HepG2 (cell line): ENCODE data around the gene KCTD21. TPM values are rescaled to one million over a fixed set of nuclear protein-coding genes. Genes with fewer than 3 reads are reported as not detected.
A peak's percentile ranks its signal among the peaks of the same experiment; 100 is the strongest.

Experiments used
- ATAC-seq: fragments of 200-7000 bp; cut with Tn5 transposase; 3 replicates; pipeline ENCODE4 v1.9.1; 2020; ENCODE audit warnings: mild to moderate bottlenecking, moderate library complexity
- BruUV-seq: library from RNA; stranded (reverse); fragments of 400-500 nt; replicated peaks from 2 replicates; lab custom pipeline; 2021; lab: Mats Ljungman, UMichigan
- CTCF ChIA-PET: fragments of 300-600 bp; formaldehyde crosslinking; extraction: SDS; loops from one replicate; lab custom pipeline; 2021; ENCODE audit warnings: low total read pairs, inconsistent platforms, low intra/inter-chr PET ratio; lab: Yijun Ruan, JAX
- POLR2A ChIA-PET: fragments of 350-600 bp; sonication (Branson Sonifier 250); formaldehyde crosslinking; loops from one replicate; lab custom pipeline; 2020; ENCODE audit warnings: antibody characterized with exemption, inconsistent platforms; lab: Yijun Ruan, JAX
- DNase-seq: peaks from one replicate; pipeline ENCODE4 v3.0.0-alpha.2; 2015; ENCODE audit warnings: low spot score
- FAIRE-seq: peaks from 3 replicates; lab custom pipeline; 2011; peaks lifted over from hg19 to GRCh38; lab: Jason Lieb, UNC
- H2AFZ ChIP-seq: one replicate; pipeline ENCODE4 v1.6.1; 2011; ENCODE audit warnings: low read length, inconsistent platforms
- H3K27ac ChIP-seq: fragments of 300-600 bp; 3 replicates; pipeline ENCODE4 v1.8.0; 2011; ENCODE audit warnings: mixed run types, mild to moderate bottlenecking, mixed read lengths, low read length, inconsistent platforms; ENCODE audit not compliant: insufficient read depth; ENCODE audit errors: extremely low read length
- H3K27me3 ChIP-seq, 2 experiments: fragments of 200-600 bp in 1 of 2; 2 replicates in 1 of 2; 3 replicates in 1 of 2; pipeline versions ENCODE4 v1.6.0 to v1.8.0; 2011; ENCODE audit warnings: low read length in 2 of 2, mild to moderate bottlenecking in 2 of 2, moderate library complexity in 2 of 2, inconsistent platforms in 1 of 2; ENCODE audit not compliant: insufficient read depth in 2 of 2, control insufficient read depth in 1 of 2
- H3K36me3 ChIP-seq, 2 experiments: fragments of 200-600 bp in 1 of 2; replicated peaks in 1 of 2; 2 replicates in 1 of 2; 3 replicates in 1 of 2; pipeline versions ENCODE4 v1.5.1 to v1.8.0; 2011; ENCODE audit warnings: low read length in 2 of 2, inconsistent platforms in 1 of 2; ENCODE audit not compliant: insufficient read depth in 2 of 2, control insufficient read depth in 1 of 2
- H3K4me1 ChIP-seq: 2 replicates; pipeline ENCODE4 v1.5.1; 2012; ENCODE audit warnings: low read length, inconsistent platforms; ENCODE audit not compliant: insufficient read depth
- H3K4me2 ChIP-seq: 2 replicates; pipeline ENCODE4 v1.6.0; 2011; ENCODE audit warnings: low read depth, low read length, inconsistent platforms
- H3K4me3 ChIP-seq, 3 experiments: fragments of 200-600 bp in 1 of 3; sonication (generic), shearing (Covaris generic) in 1 of 3; replicated peaks in 1 of 3; 2 replicates each; pipeline ENCODE4 v1.5.1; 2011 to 2016; ENCODE audit warnings: low read length in 3 of 3, inconsistent platforms in 2 of 3, low read depth in 2 of 3, mild to moderate bottlenecking in 2 of 3, control low read depth in 1 of 3, mixed read lengths in 1 of 3; ENCODE audit not compliant: insufficient read depth in 1 of 3
- H3K79me2 ChIP-seq: one replicate; pipeline ENCODE4 v1.6.1; 2011; ENCODE audit warnings: low read length, inconsistent platforms; ENCODE audit not compliant: insufficient read depth
- H3K9ac ChIP-seq: 2 replicates; pipeline ENCODE4 v1.6.0; 2011; ENCODE audit warnings: mild to moderate bottlenecking, low read depth, low read length, inconsistent platforms; ENCODE audit not compliant: insufficient read depth
- H3K9me3 ChIP-seq: 2 replicates; pipeline ENCODE4 v1.5.1; 2012; ENCODE audit warnings: mild to moderate bottlenecking, low read length
- H4K20me1 ChIP-seq: 2 replicates; pipeline ENCODE4 v1.6.0; 2011; ENCODE audit warnings: inconsistent platforms, mild to moderate bottlenecking, low read length, moderate library complexity; ENCODE audit not compliant: insufficient read depth
- ATAD3A ChIP-seq: sonication (generic); formaldehyde crosslinking; IDR thresholded peaks from 2 replicates; pipeline ENCODE4 v1.4.0; 2020; ENCODE audit warnings: missing genetic modification reagents
- CCAR2 ChIP-seq: fragments of 200-400 bp; formaldehyde crosslinking; optimal IDR thresholded peaks from 2 replicates; pipeline ENCODE3; 2018; ENCODE audit warnings: low read depth, mild to moderate bottlenecking, low read length, moderate library complexity
- CEBPB ChIP-seq: IDR thresholded peaks from 2 replicates; pipeline ENCODE4 v1.6.1; 2011; ENCODE audit warnings: low read depth, low read length, improper control_type of control experiment, borderline replicate concordance
- CEBPG ChIP-seq: IDR thresholded peaks from 2 replicates; pipeline ENCODE4 v1.6.1; 2016
- ELF1 ChIP-seq: sonication (generic); formaldehyde crosslinking; IDR thresholded peaks from 2 replicates; pipeline ENCODE4 v1.4.0; 2020; ENCODE audit warnings: missing genetic modification reagents
- FOSL1 ChIP-seq: sonication (generic); formaldehyde crosslinking; IDR thresholded peaks from 2 replicates; pipeline ENCODE4 v1.9.0; 2021; ENCODE audit warnings: missing genetic modification reagents, borderline replicate concordance
- FOSL2 ChIP-seq: sonication (generic); formaldehyde crosslinking; IDR thresholded peaks from 2 replicates; pipeline ENCODE4 v1.4.0; 2020; ENCODE audit warnings: missing genetic modification reagents
- HNF4G ChIP-seq, 2 experiments: sonication (generic) in 1 of 2; formaldehyde crosslinking in 1 of 2; IDR thresholded peaks; 2 replicates each; pipeline versions ENCODE4 v1.4.0 to v1.6.1; 2011 to 2020; ENCODE audit warnings: borderline replicate concordance in 2 of 2, low read depth in 2 of 2, mild to moderate bottlenecking in 2 of 2, low read length in 1 of 2, missing genetic modification reagents in 1 of 2, moderate library complexity in 1 of 2
- HOXA3 ChIP-seq: sonication (generic); formaldehyde crosslinking; IDR thresholded peaks from 2 replicates; pipeline ENCODE4 v1.5.0; 2020; ENCODE audit warnings: missing genetic modification reagents
- JARID2 ChIP-seq: sonication (generic); formaldehyde crosslinking; IDR thresholded peaks from 2 replicates; pipeline ENCODE4 v1.8.1; 2023; ENCODE audit warnings: missing genetic modification reagents, inconsistent platforms; ENCODE audit not compliant: insufficient replicate concordance
- JUNB ChIP-seq: sonication (generic); formaldehyde crosslinking; IDR thresholded peaks from 2 replicates; pipeline ENCODE4 v1.8.0; 2022; ENCODE audit warnings: missing genetic modification reagents, mild to moderate bottlenecking, borderline replicate concordance
- RAD21 ChIP-seq: fragments of 450-650 bp; formaldehyde crosslinking; IDR thresholded peaks from 2 replicates; pipeline ENCODE4 v1.5.0; 2020; ENCODE audit warnings: mild to moderate bottlenecking
- RARA ChIP-seq: IDR thresholded peaks from 2 replicates; pipeline ENCODE4 v1.6.1; 2016; ENCODE audit warnings: missing genetic modification reagents, missing compliant biosample characterization
- RXRB ChIP-seq: IDR thresholded peaks from 2 replicates; pipeline ENCODE4 v1.6.1; 2016; ENCODE audit warnings: borderline replicate concordance, missing genetic modification reagents, missing compliant biosample characterization
- SALL1 ChIP-seq: sonication (generic); formaldehyde crosslinking; IDR thresholded peaks from 2 replicates; pipeline ENCODE4 v1.8.0; 2022; ENCODE audit warnings: mild to moderate bottlenecking, missing genetic modification reagents
- SMC3 ChIP-seq: IDR thresholded peaks from 2 replicates; pipeline ENCODE4 v1.6.1; 2011; ENCODE audit warnings: low read length, improper control_type of control experiment
- SNAI1 ChIP-seq: sonication (generic); formaldehyde crosslinking; IDR thresholded peaks from 2 replicates; pipeline ENCODE4 v1.5.0; 2020; ENCODE audit warnings: mild to moderate bottlenecking, missing genetic modification reagents, borderline replicate concordance
- STAG1 ChIP-seq: sonication (generic); formaldehyde crosslinking; IDR thresholded peaks from 2 replicates; pipeline ENCODE4 v1.4.0; 2020; ENCODE audit warnings: missing genetic modification reagents
- TARDBP ChIP-seq: sonication (generic); formaldehyde crosslinking; IDR thresholded peaks from 2 replicates; pipeline ENCODE4 v1.8.0; 2022; ENCODE audit warnings: mild to moderate bottlenecking, missing genetic modification reagents
- TEAD3 ChIP-seq: optimal IDR thresholded peaks from 2 replicates; pipeline ENCODE3; 2016; ENCODE audit warnings: borderline replicate concordance
- XRCC5 ChIP-seq: fragments of 200-400 bp; formaldehyde crosslinking; optimal IDR thresholded peaks from 2 replicates; pipeline ENCODE3; 2017; ENCODE audit warnings: mild to moderate bottlenecking, low read length
- ZFY ChIP-seq: sonication (generic); formaldehyde crosslinking; IDR thresholded peaks from 2 replicates; pipeline ENCODE4 v1.4.0; 2020; ENCODE audit warnings: missing genetic modification reagents
- ZNF138 ChIP-seq: sonication (generic); formaldehyde crosslinking; IDR thresholded peaks from 2 replicates; pipeline ENCODE4 v1.5.0; 2020; ENCODE audit warnings: mild to moderate bottlenecking, low read depth, missing genetic modification reagents
- ZNF143 ChIP-seq: sonication (generic); formaldehyde crosslinking; IDR thresholded peaks from 2 replicates; pipeline ENCODE4 v1.4.0; 2020; ENCODE audit warnings: missing genetic modification reagents
- ZNF552 ChIP-seq: sonication (generic); formaldehyde crosslinking; IDR thresholded peaks from 2 replicates; pipeline ENCODE4 v1.9.0; 2022; ENCODE audit warnings: missing genetic modification reagents, mild to moderate bottlenecking, borderline replicate concordance
- ZNF672 ChIP-seq: sonication (generic); formaldehyde crosslinking; IDR thresholded peaks from 2 replicates; pipeline ENCODE4 v1.8.1; 2022; ENCODE audit warnings: missing genetic modification reagents
- ZNF878 ChIP-seq: sonication (generic); formaldehyde crosslinking; IDR thresholded peaks from 2 replicates; pipeline ENCODE4 v1.8.1; 2023; ENCODE audit warnings: mild to moderate bottlenecking, missing genetic modification reagents, moderate library complexity
- ZSCAN25 ChIP-seq: sonication (generic); formaldehyde crosslinking; IDR thresholded peaks from 2 replicates; pipeline ENCODE4 v1.8.0; 2022; ENCODE audit warnings: mild to moderate bottlenecking, missing genetic modification reagents
- WGBS: methylation state at CpG from one replicate; pipeline ENCODE4 v1.1.6; 2017; ENCODE audit warnings: low lambda C conversion rate; 5-methylcytosine and 5-hydroxymethylcytosine counted together
- in situ Hi-C: cut with HindIII; loops from 2 replicates; pipeline ENCODE4 v1.10.0; 2017; ENCODE audit warnings: low pct_unique_long_range_greater_than_20kb; ENCODE audit not compliant: extremely low pct_ligation_motif_present
- intact Hi-C: fragments of 100-400 bp; cut with micrococcal nuclease; formaldehyde crosslinking; loops from one replicate; pipeline ENCODE4 v1.10.0; 2022; ENCODE audit not compliant: unreplicated experiment
- polyA plus RNA-seq, 8 experiments: library from polyadenylated mRNA; depleted of rRNA in 3 of 8; stranded (reverse) in 7 of 8; unstranded in 1 of 8; fragments of >200 nt; fragmentation: Illumina TruSeq in 4 of 8; extraction: Trizol in 4 of 8; gene quantifications; 2 replicates each; pipeline versions ENCODE4 v1.2.1 to v1.2.3, GENCODE V29; 2011 to 2016; ENCODE audit warnings: low read depth in 4 of 8, missing spikeins in 1 of 8, mixed read lengths in 1 of 8; ENCODE audit not compliant: insufficient read depth in 1 of 8
- total RNA-seq, 5 experiments: library from RNA; depleted of rRNA; stranded (reverse); fragments of >200 nt; fragmentation: Illumina TruSeq; extraction: Trizol; gene quantifications; 2 replicates each; pipeline ENCODE4 v1.2.3, GENCODE V29; 2016; ENCODE audit warnings: low read depth in 1 of 5

Gene KCTD21
- total and polyA plus RNA-seq, 2 of the 13 experiments (the other 11 are each of a cell fraction or from before 2014, with no cell fraction given), result 3.1 to 13.5 TPM

- H3K36me3 ChIP-seq, result no peaks in the 10 kb centered on the region
- ChIA-PET POLR2A (interaction anchor here (1.0 to 1.5 kb wide), 4 partner anchors 9 to 134 kb away, joined by 3 to 8 read pairs (median 4); partner anchors contain the start of genes ALG8, KCTD21 and USP35), CTCF (no interaction called here)
- H3K4me2 ChIP-seq, result no peak overlapping the region; the same call in 1 of the 2 replicates
- DNase-seq (peak; percentile 69), ATAC-seq (peak; percentile 97), FAIRE-seq (peak; percentile 40)
- no peaks in the 10 kb centered on the region for H4K20me1 ChIP-seq
- H3K9me3 ChIP-seq, result no peaks in the 10 kb centered on the region
- no peak overlapping the region for H2AFZ ChIP-seq
- peaks cover 33% of the 10 kb centered on the region for H3K4me1 ChIP-seq
- H3K79me2 ChIP-seq, result no peaks in the 10 kb centered on the region
- no peak overlapping the region for H3K4me3 ChIP-seq
- no TSS peak for BruUV-seq
- intact Hi-C loops (no loop called here), in situ Hi-C loops (no loop called here)
- no peak overlapping the region for H3K9ac ChIP-seq
- 53% methylated on average over 7 of the region's 7 CpGs for WGBS
- H3K27me3 ChIP-seq, result no peaks in the 10 kb centered on the region
- H3K27ac ChIP-seq, result no peak overlapping the region
- no peak for TF ChIP-seq SNAI1
- peak; percentile 49; the same call in 1 of the 2 replicates for TF ChIP-seq ZSCAN25
- TF ChIP-seq STAG1, result 0 out of 2 replicates have a peak, but pooled peaks have one; percentile 10
- no peak for TF ChIP-seq JARID2 (CRISPR knock-in tag)
- TF ChIP-seq CEBPG (CRISPR knock-in tag), result peak; percentile 75
- TF ChIP-seq ZNF552 (CRISPR knock-in tag), result no peak
- TF ChIP-seq HOXA3 (CRISPR knock-in tag), result 0 out of 2 replicates have a peak, but pooled peaks have one; percentile 25
- TF ChIP-seq SALL1, result peak; percentile 35; the same call in 1 of the 2 replicates
- TF ChIP-seq ZNF138, result no peak
- TF ChIP-seq JUNB (CRISPR knock-in tag), result no peak
- peak; percentile 31; the same call in 1 of the 2 replicates for TF ChIP-seq RAD21 (CRISPR knock-in tag)
- TF ChIP-seq ZFY (CRISPR knock-in tag), result no peak
- peak; percentile 95 for TF ChIP-seq FOSL2
- TF ChIP-seq TEAD3 (CRISPR knock-in tag), result peak; percentile 22
- no peak for TF ChIP-seq ATAD3A (CRISPR knock-in tag)
- TF ChIP-seq ZNF878 (CRISPR knock-in tag), result no peak
- TF ChIP-seq TARDBP (CRISPR knock-in tag), result 0 out of 2 replicates have a peak, but pooled peaks have one; percentile 16
- TF ChIP-seq ELF1, result peak; percentile 16; the same call in 1 of the 2 replicates
- peak; percentile 2; the same call in 1 of the 2 replicates for TF ChIP-seq SMC3
- no peak for TF ChIP-seq ZNF672 (CRISPR knock-in tag)
- TF ChIP-seq HNF4G (IDR thresholded peaks at IDR 0.05; ENCODE audit: borderline replicate concordance, low read depth, low read length), result no peak
- no peak for TF ChIP-seq HNF4G (CRISPR knock-in tag; IDR thresholded peaks at IDR 0.05; ENCODE audit: borderline replicate concordance, low read depth)
- TF ChIP-seq RARA (CRISPR knock-in tag), result peak; percentile 32; the same call in 1 of the 2 replicates
- peak; percentile 55; the same call in 1 of the 2 replicates for TF ChIP-seq FOSL1 (CRISPR knock-in tag)
- 0 out of 2 replicates have a peak, but pooled peaks have one; percentile 34 for TF ChIP-seq ZNF143 (CRISPR knock-in tag)
- TF ChIP-seq XRCC5, result no peak
- TF ChIP-seq CCAR2, result no peak
- peak; percentile 41; the same call in 1 of the 2 replicates for TF ChIP-seq RXRB (CRISPR knock-in tag)
- TF ChIP-seq CEBPB, result peak; percentile 73; the same call in 1 of the 2 replicates
Measured at GRCh38 chr11:78179459-78180071, 8.9 kb downstream of the KCTD21 start.
